Panc1 (cell line): ENCODE results near the gene FAM180B. TPM values are rescaled to one million over a fixed set of nuclear protein-coding genes. Genes with fewer than 3 reads are reported as not detected.

Source experiments
- ATAC-seq: fragments of 200-7000 bp; cut with Tn5 transposase; 2 replicates; pipeline ENCODE4 v1.9.1; 2020; ENCODE audit warnings: mild to moderate bottlenecking, moderate library complexity
- BruUV-seq: library from RNA; stranded (reverse); fragments of 400-500 nt; replicated peaks from 2 replicates; lab custom pipeline; 2021; lab: Mats Ljungman, UMichigan
- CTCF ChIA-PET: fragments of 300-600 bp; sonication (Branson Sonifier 250); formaldehyde crosslinking; loops from one replicate; lab custom pipeline; 2022; ENCODE audit warnings: antibody characterized with exemption; lab: Charles Lee
- POLR2A ChIA-PET: fragments of 300-600 bp; sonication (Branson Sonifier 250); formaldehyde crosslinking; loops from one replicate; lab custom pipeline; 2022; ENCODE audit warnings: antibody characterized with exemption; lab: Charles Lee
- DNase-seq: peaks from one replicate; pipeline ENCODE4 v3.0.0-alpha.2; 2010; ENCODE audit warnings: low read depth, low spot score
- H3K27ac ChIP-seq: 2 replicates; pipeline ENCODE4 v1.5.1; 2011; ENCODE audit warnings: mild to moderate bottlenecking, low read length, inconsistent platforms
- H3K27me3 ChIP-seq: fragments of 200-500 bp; sonication (Bioruptor generic); 2 replicates; pipeline ENCODE4 v1.6.0; 2014; ENCODE audit warnings: low read length, inconsistent platforms; ENCODE audit not compliant: control insufficient read depth, insufficient read depth
- H3K36me3 ChIP-seq: fragments of 200-500 bp; sonication (Bioruptor generic); 2 replicates; pipeline ENCODE4 v1.5.1; 2014; ENCODE audit warnings: inconsistent platforms, mild to moderate bottlenecking, low read length, moderate library complexity; ENCODE audit not compliant: control insufficient read depth, insufficient read depth
- H3K4me1 ChIP-seq: 2 replicates; pipeline ENCODE4 v1.5.1; 2011; ENCODE audit warnings: inconsistent platforms, mild to moderate bottlenecking, low read length, moderate library complexity; ENCODE audit not compliant: control insufficient read depth, insufficient read depth
- H3K4me3 ChIP-seq, 2 experiments: 2 replicates each; pipeline ENCODE4 v1.5.1; 2011 to 2012; ENCODE audit warnings: low read depth in 2 of 2, low read length in 2 of 2, mild to moderate bottlenecking in 2 of 2, inconsistent platforms in 1 of 2, moderate library complexity in 1 of 2
- H3K9me3 ChIP-seq: fragments of 200-500 bp; sonication (Bioruptor generic); 2 replicates; pipeline ENCODE4 v1.5.1; 2014; ENCODE audit warnings: low read depth, mild to moderate bottlenecking, inconsistent platforms, low read length, moderate library complexity; ENCODE audit not compliant: control insufficient read depth, insufficient read depth
- CTCF ChIP-seq: fragments of 450-650 bp; IDR thresholded peaks from 2 replicates; pipeline ENCODE4 v1.5.1; 2017; ENCODE audit warnings: mild to moderate bottlenecking
- POLR2AphosphoS5 ChIP-seq: IDR thresholded peaks from 2 replicates; pipeline ENCODE4 v1.6.1; 2012; ENCODE audit warnings: mild to moderate bottlenecking, low read depth, low read length, moderate library complexity
- REST ChIP-seq, 2 experiments: IDR thresholded peaks; 2 replicates each; pipeline ENCODE4 v1.6.1; 2011 to 2012; ENCODE audit warnings: low read depth in 2 of 2, control low read depth in 1 of 2, low read length in 1 of 2, mild to moderate bottlenecking in 1 of 2, moderate library complexity in 1 of 2; ENCODE audit not compliant: insufficient read depth in 1 of 2
- SIN3A ChIP-seq: IDR thresholded peaks from 2 replicates; pipeline ENCODE4 v1.6.1; 2012; ENCODE audit warnings: low read depth, mild to moderate bottlenecking, low read length, moderate library complexity, borderline replicate concordance; ENCODE audit not compliant: insufficient read depth
- TCF7L2 ChIP-seq: IDR thresholded peaks from 2 replicates; pipeline ENCODE4 v1.6.1; 2011; ENCODE audit warnings: mild to moderate bottlenecking, low read depth, low read length, inconsistent platforms
- in situ Hi-C: cut with HindIII; loops from 2 replicates; pipeline ENCODE4 v1.10.0; 2016; ENCODE audit warnings: low sequenced_read_pairs, low pct_unique_long_range_greater_than_20kb
- intact Hi-C: fragments of 100-400 bp; cut with micrococcal nuclease; formaldehyde crosslinking; loops from one replicate; pipeline ENCODE4 v1.10.0; 2022; ENCODE audit not compliant: unreplicated experiment
- total RNA-seq: library from RNA; stranded (reverse); gene quantifications from one replicate; pipeline ENCODE4 v1.2.1, GENCODE V29; 2021; ENCODE audit not compliant: unreplicated experiment

FAM180B gene
- total RNA-seq, 1 experiment from 2014 or later: not detected

GRCh38 chr11:47592251-47592650, 5.8 kb downstream of the FAM180B start:
- H3K27ac ChIP-seq: no peak overlapping the region
- intact Hi-C loops: no loop called here
- DNase-seq (no peak), ATAC-seq (no peak)
- H3K27me3 ChIP-seq: peaks cover 6% of the 10 kb centered on the region; the same call in 1 of the 2 replicates
- CTCF ChIA-PET: no interaction called here
- in situ Hi-C loops: no loop called here
- H3K9me3 ChIP-seq: no peaks in the 10 kb centered on the region
- H3K4me3 ChIP-seq: no peak overlapping the region
- peaks cover 4% of the 10 kb centered on the region for H3K4me1 ChIP-seq
- POLR2A ChIA-PET: no interaction called here
- TF ChIP-seq TCF7L2: no peak
- TF ChIP-seq POLR2AphosphoS5: no peak
- TF ChIP-seq SIN3A: no peak
- TF ChIP-seq REST (IDR thresholded peaks at IDR 0.05; ENCODE audit: insufficient read depth in 1 of 2, low read depth in 2 of 2, low read length in 1 of 2): no peak
- TF ChIP-seq CTCF: no peak
- H3K36me3 ChIP-seq: no peaks in the 10 kb centered on the region
- BruUV-seq: no TSS peak

GRCh38 chr11:47592970-47593369, 6.5 kb downstream of the FAM180B start:
- DNase-seq: no peak
- Histone ChIP-seq H3K27ac (no peak overlapping the region), H3K4me3 (peak overlapping the region in 1 of 2 experiments; percentile 45; a peak in 1 of 4 replicates), H3K36me3 (no peaks in the 10 kb centered on the region), H3K4me1 (peaks cover 4% of the 10 kb centered on the region), H3K9me3 (no peaks in the 10 kb centered on the region), H3K27me3 (peaks cover 6% of the 10 kb centered on the region; the same call in 1 of the 2 replicates)
- TF ChIP-seq REST (IDR thresholded peaks at IDR 0.05; ENCODE audit: insufficient read depth in 1 of 2, low read depth in 2 of 2, low read length in 1 of 2): no peak
- POLR2A ChIA-PET: no interaction called here
- CTCF ChIA-PET: no interaction called here
- BruUV-seq: no TSS peak
- in situ Hi-C loops (no loop called here), intact Hi-C loops (no loop called here)
- ATAC-seq: no peak
